Limb (tissue), 2 donors: ENCODE data around the gene ADD1.
A peak's percentile ranks its signal among the peaks of the same experiment; 100 is the strongest.

Source experiments
- DNase-seq, 2 donors: peaks; one replicate each; pipeline ENCODE4 v3.0.0-alpha.2; 2016; ENCODE audit errors: extremely low spot score in 2 of 2

The ADD1 gene

GRCh38 chr4:2822461-2823300 lies 21.0 kb upstream of the ADD1 start:
- DNase-seq, result no peak

GRCh38 chr4:2823301-2823670 lies 20.4 kb upstream of the ADD1 start:
- no peak for DNase-seq

DNA sequence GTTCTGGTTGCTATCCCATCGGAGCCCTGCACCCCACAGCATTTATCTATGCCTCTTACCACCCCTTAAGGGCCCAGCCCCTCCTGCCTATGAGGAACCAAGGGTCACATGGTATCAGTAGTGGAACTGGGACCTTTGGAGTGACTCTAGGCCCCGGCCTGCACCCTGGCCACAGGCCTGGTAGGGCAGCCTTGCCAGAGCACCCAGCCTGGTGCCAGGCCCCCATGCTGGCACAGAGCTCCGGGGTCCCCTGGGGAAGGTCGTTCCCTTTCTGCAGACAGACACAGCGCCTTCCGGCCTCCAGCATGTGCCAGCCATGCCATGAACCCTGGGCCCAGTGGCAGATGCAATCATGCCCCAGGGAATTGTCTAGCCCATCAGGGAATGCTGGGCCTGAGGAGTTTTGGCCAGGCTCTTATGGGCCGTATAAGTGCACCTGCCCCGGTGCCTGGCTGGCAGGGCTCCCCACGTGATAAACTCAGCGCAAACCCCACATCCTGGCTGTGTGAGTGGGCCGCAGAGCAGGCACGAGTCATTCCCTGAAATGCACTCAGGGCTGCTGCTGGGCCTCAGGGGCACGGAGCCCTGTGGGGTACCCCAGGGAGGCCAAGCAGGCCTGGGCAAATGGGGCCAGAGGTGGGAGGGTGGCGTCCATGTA lies 19.8 kb upstream of the ADD1 start:
- DNase-seq, result no peak

DNA sequence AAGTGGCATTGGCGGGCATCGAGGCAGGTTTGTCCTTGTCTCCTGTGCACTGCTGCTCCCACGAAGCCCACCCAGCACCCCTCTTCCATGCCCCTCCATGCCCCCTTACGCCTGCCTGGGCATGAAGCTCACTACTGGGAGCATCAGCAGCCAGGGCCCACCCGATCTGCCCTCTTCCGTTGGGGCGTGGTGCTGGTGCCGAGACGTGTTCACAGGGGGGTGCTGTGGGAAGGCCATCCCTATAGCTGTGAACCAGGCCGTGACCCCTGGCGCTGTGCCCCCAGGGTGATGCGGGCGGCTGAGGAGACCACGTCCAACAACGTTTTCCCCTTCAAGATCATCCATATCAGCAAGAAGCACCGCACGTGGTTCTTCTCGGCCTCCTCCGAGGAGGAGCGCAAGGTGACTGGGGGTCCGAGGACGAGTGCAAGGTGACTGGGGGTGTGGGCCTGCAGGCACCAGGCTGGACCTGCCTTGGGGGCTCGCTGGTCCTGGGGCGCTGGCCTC lies 19.3 kb upstream of the ADD1 start:
- DNase-seq, result no peak

DNA sequence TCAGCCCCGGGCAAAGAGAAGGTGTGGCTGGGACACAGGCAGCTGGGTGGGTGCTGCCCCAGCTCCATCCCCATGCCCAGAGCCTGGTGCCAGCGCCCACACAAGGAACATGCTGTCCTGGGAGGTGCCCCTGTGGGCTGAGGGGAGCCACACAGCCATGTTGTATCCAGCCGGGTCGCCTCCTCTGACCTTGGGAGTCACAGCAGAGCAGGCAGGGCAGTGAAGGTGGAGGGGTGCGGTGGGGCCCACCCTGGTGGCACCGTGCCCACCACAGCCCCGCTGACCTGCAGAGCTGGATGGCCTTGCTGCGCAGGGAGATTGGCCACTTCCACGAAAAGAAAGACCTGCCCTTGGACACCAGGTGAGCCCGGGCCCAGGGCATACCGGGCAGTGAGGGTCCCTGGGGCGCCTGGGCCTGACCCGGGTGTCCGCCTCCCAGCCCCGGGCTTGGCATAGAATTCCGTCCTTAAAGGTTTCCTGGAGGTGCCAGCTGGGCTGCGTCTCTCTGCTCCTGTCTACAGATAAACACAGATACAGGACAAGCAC lies 18.7 kb upstream of the ADD1 start:
- no peak for DNase-seq

- DNase-seq, result no peak
These were observed 17.9 kb upstream of the ADD1 start for GRCh38 chr4:2825740-2826139.

GRCh38 chr4:2827071-2827873 lies 16.4 kb upstream of the ADD1 start:
- no peak for DNase-seq

- DNase-seq, result peak in 1 of 2 donors; percentile 16
These were observed 15.5 kb upstream of the ADD1 start for GRCh38 chr4:2827874-2828751.

DNA sequence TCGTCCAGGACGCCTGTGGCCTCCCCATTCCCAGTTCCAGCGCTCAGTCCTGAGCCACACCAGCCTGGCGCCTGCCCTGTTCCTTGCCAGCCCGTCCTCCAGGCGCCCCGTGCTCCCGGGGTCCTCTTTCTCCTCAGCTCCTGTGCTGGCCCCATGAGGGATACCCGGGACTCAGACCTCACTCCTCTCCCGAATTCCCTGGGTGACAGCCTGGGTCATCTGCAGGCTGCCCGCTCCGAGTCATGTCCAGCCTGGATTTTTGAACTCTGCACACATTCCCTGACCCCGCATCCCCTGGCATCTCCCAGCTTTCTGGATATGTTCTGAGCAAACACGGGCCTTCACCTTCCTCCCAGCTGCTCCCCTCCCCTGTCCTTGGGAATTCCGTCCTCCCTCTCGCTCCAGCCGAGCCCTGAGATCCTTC lies 14.9 kb upstream of the ADD1 start:
- DNase-seq, result peak in 1 of 2 donors; percentile 19

DNA sequence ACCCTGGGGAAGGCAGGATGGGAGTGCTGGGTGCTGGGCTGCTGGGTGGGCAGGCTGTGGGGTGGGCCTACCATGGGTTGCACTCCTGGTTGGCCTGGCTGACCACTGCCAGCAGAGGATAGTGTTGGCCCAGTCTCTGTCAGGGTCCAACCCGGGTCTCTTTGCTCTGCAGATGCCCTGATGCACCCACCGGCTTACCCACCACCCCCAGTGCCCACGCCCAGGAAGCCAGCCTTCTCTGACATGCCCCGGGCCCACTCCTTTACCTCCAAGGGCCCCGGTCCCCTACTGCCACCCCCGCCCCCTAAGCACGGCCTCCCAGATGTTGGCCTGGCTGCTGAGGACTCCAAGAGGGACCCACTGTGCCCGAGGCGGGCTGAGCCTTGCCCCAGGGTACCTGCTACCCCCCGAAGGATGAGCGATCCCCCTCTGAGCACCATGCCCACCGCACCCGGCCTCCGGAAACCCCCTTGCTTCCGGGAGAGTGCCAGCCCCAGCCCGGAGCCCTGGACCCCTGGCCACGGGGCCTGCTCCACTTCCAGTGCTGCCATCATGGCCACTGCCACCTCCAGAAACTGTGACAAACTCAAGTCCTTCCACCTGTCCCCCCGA lies 14.2 kb upstream of the ADD1 start:
- peak in 1 of 2 donors; percentile 20 for DNase-seq

- peak in 1 of 2 donors; percentile 21 for DNase-seq
These were observed 13.7 kb upstream of the ADD1 start for GRCh38 chr4:2829933-2830451.

DNA sequence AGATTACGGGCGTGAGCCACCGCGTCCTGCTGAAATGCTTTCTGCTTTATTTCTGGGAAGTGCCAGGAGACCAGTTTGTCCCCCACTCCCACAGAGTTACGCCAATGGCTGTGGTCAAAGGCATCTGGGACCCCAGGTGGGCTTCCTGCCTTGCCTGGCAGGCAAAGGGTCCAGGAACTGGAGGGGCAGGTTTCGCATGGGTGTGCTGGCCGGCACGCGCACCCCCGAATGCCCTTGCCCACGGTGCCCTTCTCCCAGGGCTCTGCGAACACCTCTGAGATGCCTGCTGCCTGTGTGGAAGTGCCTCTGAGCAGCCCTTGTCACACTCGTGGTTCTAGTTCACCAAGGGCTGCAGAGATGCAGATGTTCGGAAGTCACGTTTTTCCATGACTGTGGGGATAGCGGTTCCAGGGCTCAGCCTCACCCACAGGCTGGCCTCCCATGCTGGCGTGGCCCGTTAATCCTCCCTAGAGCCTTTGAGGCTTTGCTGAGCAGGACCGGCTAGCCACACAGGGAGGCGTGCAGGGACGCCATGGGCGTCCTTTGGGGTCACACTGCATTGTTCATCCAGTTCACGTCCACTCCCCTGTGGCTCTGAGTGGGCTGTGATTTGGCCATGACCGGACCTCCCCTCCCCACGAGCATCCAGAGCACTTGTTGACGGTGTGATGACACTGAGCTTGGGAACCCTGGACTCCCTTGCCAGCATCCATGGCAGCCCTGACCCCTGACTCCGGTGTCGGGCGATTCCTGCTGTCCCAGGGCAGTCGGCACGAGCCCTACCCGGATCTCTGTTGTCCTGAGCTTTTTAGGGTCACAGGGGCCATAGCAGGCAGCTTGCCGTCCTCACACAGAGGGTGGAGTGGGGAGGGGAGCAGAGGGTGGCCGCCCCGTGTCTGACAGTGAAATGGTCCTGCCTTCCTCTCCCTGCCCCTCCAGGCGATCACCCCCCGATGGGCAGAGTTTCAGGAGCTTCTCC lies 12.7 kb upstream of the ADD1 start:
- peak in 1 of 2 donors; percentile 17 for DNase-seq

- no peak for DNase-seq
These were observed 11.9 kb upstream of the ADD1 start for GRCh38 chr4:2831611-2832308.

GRCh38 chr4:2832309-2832980 lies 11.2 kb upstream of the ADD1 start:
- DNase-seq, result no peak

DNA sequence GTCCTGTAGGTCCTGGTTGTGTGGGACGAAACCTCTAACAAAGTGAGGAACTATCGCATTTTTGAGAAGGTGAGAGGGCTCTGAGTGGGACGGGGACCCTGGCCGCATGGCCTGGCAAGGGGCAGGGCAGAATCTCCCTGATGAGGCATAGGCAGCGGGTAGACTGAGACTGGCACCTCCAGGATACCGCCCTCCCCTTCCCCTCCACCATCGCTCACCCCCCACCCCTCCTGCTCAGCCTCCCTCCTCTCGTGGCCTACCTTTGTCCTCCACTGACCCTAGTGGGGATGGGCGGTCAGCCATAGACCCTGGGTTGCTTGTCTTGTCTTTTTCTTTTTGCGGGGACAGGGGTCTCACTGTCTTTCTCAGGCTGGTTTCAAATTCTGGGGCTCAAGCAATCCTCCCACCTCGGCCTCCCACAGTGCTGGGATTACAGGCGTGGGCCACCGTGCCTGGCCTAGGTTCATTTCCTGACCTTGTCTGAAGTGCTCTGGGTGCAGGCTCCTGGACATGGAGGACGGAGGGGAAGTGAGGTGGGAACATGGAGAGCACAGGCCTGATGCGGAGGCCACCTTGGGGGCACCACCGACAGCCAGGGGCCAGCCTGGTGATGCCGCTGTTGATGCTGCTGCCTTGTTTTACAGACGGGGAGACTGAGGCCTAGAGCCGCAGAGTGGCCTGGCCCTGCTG lies 10.5 kb upstream of the ADD1 start:
- no peak for DNase-seq

- no peak for DNase-seq
These were observed 10.0 kb upstream of the ADD1 start for GRCh38 chr4:2833671-2834000.
